Measurements from ENCODE around the gene TJP1.
A peak's percentile ranks its signal among the peaks of the same experiment; 100 is the strongest.

The TJP1 gene

GRCh38 chr15:29815000-29815710, 7.1 kb downstream of the TJP1 start:
- Histone ChIP-seq H3K4me2 (ENCODE audit: low read length) (no peak overlapping the region), H3K9me3 (replicated peaks; ENCODE audit: low read length) (no peaks in the 10 kb centered on the region), H3K4me1 (ENCODE audit: control insufficient read depth, insufficient read depth, low read length) (peaks cover 48% of the 10 kb centered on the region), H3K4me3 (ENCODE audit: low read length) (no peak overlapping the region), H3K36me3 (ENCODE audit: insufficient read depth, low read length) (no peaks in the 10 kb centered on the region), H3K27me3 (ENCODE audit: control insufficient read depth, insufficient read depth, low read length) (no peaks in the 10 kb centered on the region), H3K9ac (ENCODE audit: low read depth, low read length) (no peak overlapping the region)

- peaks cover 42% of the 10 kb centered on the region for H3K4me1 ChIP-seq (ENCODE audit: control insufficient read depth, insufficient read depth, low read length)
- peak overlapping the region; percentile 1 for H3K4me2 ChIP-seq (ENCODE audit: low read length)
- H3K9me3 ChIP-seq (replicated peaks; ENCODE audit: low read length) = no peaks in the 10 kb centered on the region
- no peaks in the 10 kb centered on the region for H3K27me3 ChIP-seq (ENCODE audit: control insufficient read depth, insufficient read depth, low read length)
- H3K36me3 ChIP-seq (ENCODE audit: insufficient read depth, low read length) = no peaks in the 10 kb centered on the region
- H3K4me3 ChIP-seq (ENCODE audit: low read length) = no peak overlapping the region
- no peak overlapping the region for H3K9ac ChIP-seq (ENCODE audit: low read depth, low read length)
Measured at GRCh38 chr15:29813009-29813408, 9.3 kb downstream of the TJP1 start.

- Histone ChIP-seq H3K27me3 (ENCODE audit: control insufficient read depth, insufficient read depth, low read length) (no peaks in the 10 kb centered on the region), H3K9ac (ENCODE audit: low read depth, low read length) (no peak overlapping the region), H3K36me3 (ENCODE audit: insufficient read depth, low read length) (no peaks in the 10 kb centered on the region), H3K9me3 (replicated peaks; ENCODE audit: low read length) (no peaks in the 10 kb centered on the region), H3K4me2 (ENCODE audit: low read length) (peak overlapping the region; percentile 1), H3K4me1 (ENCODE audit: control insufficient read depth, insufficient read depth, low read length) (peaks cover 42% of the 10 kb centered on the region), H3K4me3 (ENCODE audit: low read length) (no peak overlapping the region)
Measured at GRCh38 chr15:29812384-29812694, 9.9 kb downstream of the TJP1 start.

GRCh38 chr15:29811691-29812383, 10.4 kb downstream of the TJP1 start:
- peaks cover 42% of the 10 kb centered on the region for H3K4me1 ChIP-seq (ENCODE audit: control insufficient read depth, insufficient read depth, low read length)
- no peak overlapping the region for H3K9ac ChIP-seq (ENCODE audit: low read depth, low read length)
- H3K27me3 ChIP-seq (ENCODE audit: control insufficient read depth, insufficient read depth, low read length) = no peaks in the 10 kb centered on the region
- H3K36me3 ChIP-seq (ENCODE audit: insufficient read depth, low read length) = no peaks in the 10 kb centered on the region
- H3K4me3 ChIP-seq (ENCODE audit: low read length) = no peak overlapping the region
- no peaks in the 10 kb centered on the region for H3K9me3 ChIP-seq (replicated peaks; ENCODE audit: low read length)
- no peak overlapping the region for H3K4me2 ChIP-seq (ENCODE audit: low read length)

GRCh38 chr15:29805708-29806104, 16.6 kb downstream of the TJP1 start:
- Histone ChIP-seq H3K9me3 (replicated peaks; ENCODE audit: low read length) (no peaks in the 10 kb centered on the region), H3K36me3 (ENCODE audit: insufficient read depth, low read length) (no peaks in the 10 kb centered on the region), H3K9ac (ENCODE audit: low read depth, low read length) (no peak overlapping the region), H3K4me2 (ENCODE audit: low read length) (no peak overlapping the region), H3K27me3 (ENCODE audit: control insufficient read depth, insufficient read depth, low read length) (no peaks in the 10 kb centered on the region), H3K4me3 (ENCODE audit: low read length) (no peak overlapping the region), H3K4me1 (ENCODE audit: control insufficient read depth, insufficient read depth, low read length) (peaks cover 16% of the 10 kb centered on the region)

GRCh38 chr15:29805043-29805707, 17.1 kb downstream of the TJP1 start:
- Histone ChIP-seq H3K27me3 (ENCODE audit: control insufficient read depth, insufficient read depth, low read length) (no peaks in the 10 kb centered on the region), H3K9ac (ENCODE audit: low read depth, low read length) (no peak overlapping the region), H3K4me2 (ENCODE audit: low read length) (peak overlapping the region; percentile 59), H3K4me3 (ENCODE audit: low read length) (no peak overlapping the region), H3K4me1 (ENCODE audit: control insufficient read depth, insufficient read depth, low read length) (peaks cover 16% of the 10 kb centered on the region), H3K9me3 (replicated peaks; ENCODE audit: low read length) (no peaks in the 10 kb centered on the region), H3K36me3 (ENCODE audit: insufficient read depth, low read length) (no peaks in the 10 kb centered on the region)

GRCh38 chr15:29802411-29802810, 19.9 kb downstream of the TJP1 start:
- Histone ChIP-seq H3K4me1 (ENCODE audit: control insufficient read depth, insufficient read depth, low read length) (peaks cover 16% of the 10 kb centered on the region), H3K4me3 (ENCODE audit: low read length) (no peak overlapping the region), H3K36me3 (ENCODE audit: insufficient read depth, low read length) (no peaks in the 10 kb centered on the region), H3K9me3 (replicated peaks; ENCODE audit: low read length) (no peaks in the 10 kb centered on the region), H3K4me2 (ENCODE audit: low read length) (no peak overlapping the region), H3K9ac (ENCODE audit: low read depth, low read length) (no peak overlapping the region), H3K27me3 (ENCODE audit: control insufficient read depth, insufficient read depth, low read length) (no peaks in the 10 kb centered on the region)

GRCh38 chr15:29800491-29801366, 21.5 kb downstream of the TJP1 start:
- Histone ChIP-seq H3K9ac (ENCODE audit: low read depth, low read length) (no peak overlapping the region), H3K9me3 (replicated peaks; ENCODE audit: low read length) (no peaks in the 10 kb centered on the region), H3K27me3 (ENCODE audit: control insufficient read depth, insufficient read depth, low read length) (no peaks in the 10 kb centered on the region), H3K4me3 (ENCODE audit: low read length) (no peak overlapping the region), H3K4me1 (ENCODE audit: control insufficient read depth, insufficient read depth, low read length) (peaks cover 16% of the 10 kb centered on the region), H3K36me3 (ENCODE audit: insufficient read depth, low read length) (no peaks in the 10 kb centered on the region), H3K4me2 (ENCODE audit: low read length) (no peak overlapping the region)

GRCh38 chr15:29799859-29800258, 22.4 kb downstream of the TJP1 start:
- H3K36me3 ChIP-seq (ENCODE audit: insufficient read depth, low read length) = no peaks in the 10 kb centered on the region
- H3K27me3 ChIP-seq (ENCODE audit: control insufficient read depth, insufficient read depth, low read length) = no peaks in the 10 kb centered on the region
- H3K9me3 ChIP-seq (replicated peaks; ENCODE audit: low read length) = no peaks in the 10 kb centered on the region
- no peak overlapping the region for H3K9ac ChIP-seq (ENCODE audit: low read depth, low read length)
- no peak overlapping the region for H3K4me3 ChIP-seq (ENCODE audit: low read length)
- H3K4me1 ChIP-seq (ENCODE audit: control insufficient read depth, insufficient read depth, low read length) = peaks cover 7% of the 10 kb centered on the region
- no peak overlapping the region for H3K4me2 ChIP-seq (ENCODE audit: low read length)

GRCh38 chr15:29795610-29796009, 26.7 kb downstream of the TJP1 start:
- Histone ChIP-seq H3K9ac (ENCODE audit: low read depth, low read length) (no peak overlapping the region), H3K4me2 (ENCODE audit: low read length) (no peak overlapping the region), H3K9me3 (replicated peaks; ENCODE audit: low read length) (no peaks in the 10 kb centered on the region), H3K27me3 (ENCODE audit: control insufficient read depth, insufficient read depth, low read length) (no peaks in the 10 kb centered on the region), H3K36me3 (ENCODE audit: insufficient read depth, low read length) (peaks cover 17% of the 10 kb centered on the region), H3K4me1 (ENCODE audit: control insufficient read depth, insufficient read depth, low read length) (peaks cover 18% of the 10 kb centered on the region), H3K4me3 (ENCODE audit: low read length) (no peak overlapping the region)
